Retinal pigment epithelial cell (primary cell): Measurements from ENCODE around the gene GCC1.

Source experiments
- DNase-seq: peaks from one replicate; pipeline ENCODE4 v3.0.0-alpha.2; 2010; ENCODE audit warnings: low read depth
- H3K4me3 ChIP-seq: 2 replicates; pipeline ENCODE4 v1.5.1; 2011; ENCODE audit warnings: mild to moderate bottlenecking, low read length, control low read depth, moderate library complexity
- CTCF ChIP-seq: conservative IDR thresholded peaks from 2 replicates; pipeline ENCODE4 v1.5.1; 2011; ENCODE audit warnings: low read depth, low read length, control low read depth, inconsistent platforms

The GCC1 gene

GRCh38 chr7:127589896-127590295 is 4.5 kb upstream of the GCC1 start:
- TF ChIP-seq CTCF = no peak
- no peak for DNase-seq
- no peak overlapping the region for H3K4me3 ChIP-seq

GRCh38 chr7:127588697-127589482 is 3.5 kb upstream of the GCC1 start:
- DNase-seq = peak; percentile 17
- TF ChIP-seq CTCF = peak; percentile 83
- peak overlapping the region; percentile 89 for H3K4me3 ChIP-seq

GRCh38 chr7:127588019-127588696 is 2.8 kb upstream of the GCC1 start, which contains the start of gene ARF5:
ARF5 (plus strand) TSS chr7:127588411; CDS start chr7:127588499, 88 bp downstream.
- DNase-seq = peak; percentile 28
- no peak for TF ChIP-seq CTCF
- peak within 1 kb of the TSS; percentile 89 for H3K4me3 ChIP-seq

- peak overlapping the region; percentile 89 for H3K4me3 ChIP-seq
- TF ChIP-seq CTCF = no peak
- DNase-seq = no peak
Measured at GRCh38 chr7:127587663-127588018, 2.2 kb upstream of the GCC1 start.

- TF ChIP-seq CTCF = no peak
- no peak for DNase-seq
- H3K4me3 ChIP-seq = no peak overlapping the region
Measured at GRCh38 chr7:127586346-127586745, 950 bp upstream of the GCC1 start.

- DNase-seq = no peak
- peak overlapping the region; percentile 82 for H3K4me3 ChIP-seq
- no peak for TF ChIP-seq CTCF
Measured at GRCh38 chr7:127584648-127585043, 750 bp downstream of the GCC1 start.

- DNase-seq = no peak
- no peak overlapping the region for H3K4me3 ChIP-seq
- no peak for TF ChIP-seq CTCF
Measured at GRCh38 chr7:127582361-127582760, 3.0 kb downstream of the GCC1 start.
